ENCODE results near the gene ADAMTSL1.

GRCh38 chr9:18865542-18865941 lies 391.6 kb downstream of the ADAMTSL1 start:
- TF ChIP-seq CTCF (IDR thresholded peaks at IDR 0.05; ENCODE audit: extremely low read depth in 1 of 2, insufficient read depth in 1 of 2, low read depth in 1 of 2, low read length in 2 of 2) (no peak), POLR2AphosphoS5 (IDR thresholded peaks at IDR 0.05; ENCODE audit: insufficient read depth, low read depth, low read length) (no peak), POLR2A (IDR thresholded peaks at IDR 0.05; ENCODE audit: low read depth, low read length) (no peak)
